Measurements from ENCODE around the gene PPID.
"Not testable (repeated sequence)": the region's sequence is repeated elsewhere in the genome, so short reads cannot be mapped to it uniquely, and the experiment has no call there.

Gene PPID

GRCh38 chr4:158729716-158730559 is 6.7 kb upstream of the PPID start:
- peak in 1 of 2 experiments; percentile 47 for DNase-seq

- no peak for DNase-seq
Measured at GRCh38 chr4:158728236-158728635, 5.0 kb upstream of the PPID start.

- DNase-seq = no peak
Measured at GRCh38 chr4:158726633-158727032, 3.4 kb upstream of the PPID start.

- DNase-seq = no peak
Measured at GRCh38 chr4:158724637-158725036, 1.4 kb upstream of the PPID start.

- no peak for DNase-seq
Measured at GRCh38 chr4:158722291-158722916, 792 bp downstream of the PPID start.

GRCh38 chr4:158721680-158722079 is 1.5 kb downstream of the PPID start:
- no peak for DNase-seq

GRCh38 chr4:158715802-158716201 is 7.4 kb downstream of the PPID start:
- no peak for DNase-seq

- DNase-seq = no peak
Measured at GRCh38 chr4:158714937-158715336, 8.3 kb downstream of the PPID start.

GRCh38 chr4:158712622-158713021 is 10.6 kb downstream of the PPID start:
- DNase-seq = not testable (repeated sequence)

- no peak for DNase-seq
Measured at GRCh38 chr4:158710814-158711213, 12.4 kb downstream of the PPID start.

GRCh38 chr4:158704274-158704673 is 18.9 kb downstream of the PPID start:
- DNase-seq = no peak

GRCh38 chr4:158688813-158689212 is 34.4 kb downstream of the PPID start:
- no peak for DNase-seq

- peak; percentile 9 to 59 for DNase-seq
Measured at GRCh38 chr4:158682066-158682465, 41.1 kb downstream of the PPID start.

GRCh38 chr4:158681629-158682028 is 41.6 kb downstream of the PPID start:
- peak; percentile 40 to 83 for DNase-seq

GRCh38 chr4:158678767-158679166 is 44.4 kb downstream of the PPID start:
- no peak for DNase-seq

GRCh38 chr4:158676076-158676475 is 47.1 kb downstream of the PPID start:
- no peak for DNase-seq

GRCh38 chr4:158673633-158674032 is 49.6 kb downstream of the PPID start:
- DNase-seq = no peak

GRCh38 chr4:158671915-158672806 is 51.0 kb downstream of the PPID start, which contains the start of gene ETFDH:
Gene ETFDH (plus strand): TSS chr4:158672296. CDS start chr4:158672457, 161 bp downstream.
- peak; percentile 98 to 99 for DNase-seq

- no peak for DNase-seq
Measured at GRCh38 chr4:158671665-158671914, 51.6 kb downstream of the PPID start, which contains the start of gene C4orf46. Gene C4orf46 (minus strand): TSS chr4:158671887. CDS start chr4:158671801, 86 bp downstream.

GRCh38 chr4:158670975-158671664 is 52.1 kb downstream of the PPID start:
- DNase-seq = peak; percentile 34 to 40

GRCh38 chr4:158669310-158669709 is 53.9 kb downstream of the PPID start:
- no peak for DNase-seq

- DNase-seq = no peak
Measured at GRCh38 chr4:158667651-158668198, 55.5 kb downstream of the PPID start.
